ENCODE results near the gene MED13L.
"Not testable (repeated sequence)": the region's sequence is repeated elsewhere in the genome, so short reads cannot be mapped to it uniquely, and the experiment has no call there.

MED13L gene

DNA sequence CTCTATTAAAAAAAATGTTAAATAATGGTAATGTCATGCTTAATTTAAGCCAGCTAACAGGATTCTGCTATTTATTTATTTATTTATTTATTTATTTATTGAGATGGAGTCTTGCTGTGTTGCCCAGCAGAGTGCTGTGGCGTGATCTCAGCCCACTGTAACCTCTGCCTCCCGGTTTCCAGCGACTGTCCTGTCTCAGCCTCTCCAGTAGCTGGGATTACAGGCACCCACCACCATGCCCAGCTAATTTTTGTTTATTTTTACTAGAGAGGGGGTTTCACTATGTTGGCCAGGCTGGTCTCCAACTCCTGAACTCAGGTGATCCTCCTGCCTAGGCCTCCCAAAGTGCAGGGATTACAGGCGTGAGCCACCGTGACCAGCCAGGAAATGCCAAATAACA is 43.3 kb downstream of the MED13L start:
- DNase-seq (ENCODE audit: low read depth, low spot score) = not testable (repeated sequence)

GRCh38 chr12:116233669-116234068 is 43.8 kb downstream of the MED13L start:
- Histone ChIP-seq H3K4me1 (ENCODE audit: control insufficient read depth, insufficient read depth, low read length) (no peaks in the 10 kb centered on the region), H3K36me3 (ENCODE audit: control insufficient read depth, insufficient read depth, low read length) (no peaks in the 10 kb centered on the region), H3K4me3 (ENCODE audit: low read length) (no peak overlapping the region), H3K9me3 (ENCODE audit: control insufficient read depth, insufficient read depth, low read length) (no peaks in the 10 kb centered on the region), H3K27me3 (ENCODE audit: control insufficient read depth, insufficient read depth, low read length) (no peaks in the 10 kb centered on the region), H3K27ac (ENCODE audit: low read length) (no peak overlapping the region)
- no peak for DNase-seq (ENCODE audit: low read depth, low spot score)
- no CpG with 5 or more reads among the region's 3 CpGs for WGBS (ENCODE audit: insufficient coverage, insufficient read length)

More for the DNA sequence above, 43.3 kb downstream of the MED13L start:
- H3K9me3 ChIP-seq (ENCODE audit: control insufficient read depth, insufficient read depth, low read length); H3K27ac ChIP-seq (ENCODE audit: low read length); H3K4me3 ChIP-seq (ENCODE audit: low read length); H3K4me1 ChIP-seq (ENCODE audit: control insufficient read depth, insufficient read depth, low read length); H3K36me3 ChIP-seq (ENCODE audit: control insufficient read depth, insufficient read depth, low read length); H3K27me3 ChIP-seq (ENCODE audit: control insufficient read depth, insufficient read depth, low read length): not testable (repeated sequence)
- no CpG with 5 or more reads among the region's 5 CpGs for WGBS (ENCODE audit: insufficient coverage, insufficient read length)

- no peak for DNase-seq (ENCODE audit: low read depth, low spot score)
- no peaks in the 10 kb centered on the region for H3K4me1 ChIP-seq (ENCODE audit: control insufficient read depth, insufficient read depth, low read length)
- no peak overlapping the region for H3K4me3 ChIP-seq (ENCODE audit: low read length)
- WGBS (ENCODE audit: insufficient coverage, insufficient read length) = no CpG with 5 or more reads among the region's 3 CpGs
- H3K27ac ChIP-seq (ENCODE audit: low read length) = no peak overlapping the region
- no peaks in the 10 kb centered on the region for H3K36me3 ChIP-seq (ENCODE audit: control insufficient read depth, insufficient read depth, low read length)
- H3K9me3 ChIP-seq (ENCODE audit: control insufficient read depth, insufficient read depth, low read length) = no peaks in the 10 kb centered on the region
- H3K27me3 ChIP-seq (ENCODE audit: control insufficient read depth, insufficient read depth, low read length) = no peaks in the 10 kb centered on the region
These were observed 49.7 kb downstream of the MED13L start for GRCh38 chr12:116227811-116228210.

DNA sequence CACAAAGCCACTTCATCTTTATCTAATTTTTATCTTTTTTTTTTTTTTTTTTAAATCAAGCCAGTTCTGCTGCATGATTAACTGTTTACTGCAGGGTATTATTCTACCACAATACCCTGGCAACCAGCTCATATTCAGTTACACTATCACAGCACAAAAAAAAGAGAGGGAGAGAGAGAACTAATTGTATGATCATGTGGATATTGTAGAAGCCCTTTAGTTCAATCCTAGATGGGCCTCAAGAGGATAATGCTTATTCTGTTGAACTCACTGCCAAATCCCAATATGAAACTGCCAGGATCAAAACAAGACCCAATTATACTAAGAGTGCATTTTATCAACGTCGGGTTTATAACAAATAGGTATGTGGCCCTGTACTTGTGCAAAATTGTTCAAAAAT is 51.5 kb downstream of the MED13L start:
- Histone ChIP-seq H3K36me3 (ENCODE audit: control insufficient read depth, insufficient read depth, low read length) (no peaks in the 10 kb centered on the region), H3K4me1 (ENCODE audit: control insufficient read depth, insufficient read depth, low read length) (no peaks in the 10 kb centered on the region), H3K4me3 (ENCODE audit: low read length) (no peak overlapping the region), H3K9me3 (ENCODE audit: control insufficient read depth, insufficient read depth, low read length) (no peaks in the 10 kb centered on the region), H3K27ac (ENCODE audit: low read length) (no peak overlapping the region), H3K27me3 (ENCODE audit: control insufficient read depth, insufficient read depth, low read length) (no peaks in the 10 kb centered on the region)
- DNase-seq (ENCODE audit: low read depth, low spot score) = no peak
- no CpG with 5 or more reads among the region's 2 CpGs for WGBS (ENCODE audit: insufficient coverage, insufficient read length)

GRCh38 chr12:116222358-116222757 is 55.1 kb downstream of the MED13L start:
- Histone ChIP-seq H3K9me3 (ENCODE audit: control insufficient read depth, insufficient read depth, low read length) (no peaks in the 10 kb centered on the region), H3K36me3 (ENCODE audit: control insufficient read depth, insufficient read depth, low read length) (no peaks in the 10 kb centered on the region), H3K27ac (ENCODE audit: low read length) (no peak overlapping the region), H3K4me1 (ENCODE audit: control insufficient read depth, insufficient read depth, low read length) (no peaks in the 10 kb centered on the region), H3K4me3 (ENCODE audit: low read length) (no peak overlapping the region), H3K27me3 (ENCODE audit: control insufficient read depth, insufficient read depth, low read length) (no peaks in the 10 kb centered on the region)
- no peak for DNase-seq (ENCODE audit: low read depth, low spot score)
- no CpG with 5 or more reads among the region's 4 CpGs for WGBS (ENCODE audit: insufficient coverage, insufficient read length)

DNA sequence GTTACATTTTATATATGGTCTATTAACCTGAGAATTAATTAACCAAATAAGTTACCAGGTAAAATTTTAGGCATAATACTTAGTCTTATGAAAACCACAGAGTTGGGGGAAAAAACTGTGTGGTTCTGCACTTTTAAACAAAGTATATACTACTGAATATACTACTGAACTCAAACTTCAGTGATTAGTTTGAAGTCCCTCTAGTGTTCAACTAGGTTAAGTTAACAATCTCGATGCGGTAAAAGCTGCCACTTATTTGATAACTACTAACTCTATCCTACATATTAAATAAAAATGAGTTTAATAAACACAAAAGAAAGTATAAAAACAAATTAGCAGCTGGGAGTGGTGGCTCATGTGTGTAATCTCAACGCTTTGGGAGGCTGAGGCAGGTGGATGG is 56.7 kb downstream of the MED13L start:
- Histone ChIP-seq H3K4me3 (ENCODE audit: low read length) (no peak overlapping the region), H3K27me3 (ENCODE audit: control insufficient read depth, insufficient read depth, low read length) (no peaks in the 10 kb centered on the region), H3K27ac (ENCODE audit: low read length) (no peak overlapping the region), H3K36me3 (ENCODE audit: control insufficient read depth, insufficient read depth, low read length) (no peaks in the 10 kb centered on the region), H3K4me1 (ENCODE audit: control insufficient read depth, insufficient read depth, low read length) (no peaks in the 10 kb centered on the region), H3K9me3 (ENCODE audit: control insufficient read depth, insufficient read depth, low read length) (no peaks in the 10 kb centered on the region)
- WGBS (ENCODE audit: insufficient coverage, insufficient read length) = no CpG with 5 or more reads among the region's 3 CpGs
- DNase-seq (ENCODE audit: low read depth, low spot score) = no peak

DNA sequence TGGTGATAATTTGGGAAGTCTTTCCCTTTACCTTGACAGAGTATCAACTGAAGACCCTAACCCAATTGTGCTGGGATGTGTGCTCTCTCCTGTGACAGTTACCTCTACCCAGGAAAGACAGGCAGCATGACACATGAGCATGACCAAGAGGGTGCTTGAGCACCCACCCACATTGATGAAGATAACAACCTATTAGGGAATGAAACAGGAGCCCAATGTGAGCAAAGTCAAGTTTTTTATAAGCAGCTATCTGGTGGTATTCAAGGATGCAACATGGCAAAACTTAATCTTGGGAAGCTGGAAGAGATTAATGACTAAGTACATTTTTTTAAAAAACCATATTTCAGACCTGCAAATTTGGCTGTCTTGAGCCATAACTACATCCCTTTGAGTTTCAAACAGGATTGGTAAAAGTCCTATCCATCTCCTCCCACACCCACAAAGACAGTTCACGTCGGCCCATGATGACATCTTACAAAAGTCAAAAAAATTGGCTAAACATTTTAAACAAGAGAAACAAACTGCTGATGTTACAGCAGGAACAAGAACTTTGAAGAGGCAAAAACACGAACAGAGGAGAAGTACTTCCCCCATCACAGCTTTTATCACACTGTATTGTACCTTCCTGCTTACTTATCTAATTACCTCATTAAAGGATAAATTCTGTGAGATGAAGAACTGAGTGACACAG is 60.3 kb downstream of the MED13L start:
- WGBS (ENCODE audit: insufficient coverage, insufficient read length) = no CpG with 5 or more reads among the region's 3 CpGs
- Histone ChIP-seq H3K9me3 (ENCODE audit: control insufficient read depth, insufficient read depth, low read length) (no peaks in the 10 kb centered on the region), H3K36me3 (ENCODE audit: control insufficient read depth, insufficient read depth, low read length) (no peaks in the 10 kb centered on the region), H3K4me3 (ENCODE audit: low read length) (no peak overlapping the region), H3K4me1 (ENCODE audit: control insufficient read depth, insufficient read depth, low read length) (no peaks in the 10 kb centered on the region), H3K27ac (ENCODE audit: low read length) (no peak overlapping the region), H3K27me3 (ENCODE audit: control insufficient read depth, insufficient read depth, low read length) (no peaks in the 10 kb centered on the region)
- no peak for DNase-seq (ENCODE audit: low read depth, low spot score)

DNA sequence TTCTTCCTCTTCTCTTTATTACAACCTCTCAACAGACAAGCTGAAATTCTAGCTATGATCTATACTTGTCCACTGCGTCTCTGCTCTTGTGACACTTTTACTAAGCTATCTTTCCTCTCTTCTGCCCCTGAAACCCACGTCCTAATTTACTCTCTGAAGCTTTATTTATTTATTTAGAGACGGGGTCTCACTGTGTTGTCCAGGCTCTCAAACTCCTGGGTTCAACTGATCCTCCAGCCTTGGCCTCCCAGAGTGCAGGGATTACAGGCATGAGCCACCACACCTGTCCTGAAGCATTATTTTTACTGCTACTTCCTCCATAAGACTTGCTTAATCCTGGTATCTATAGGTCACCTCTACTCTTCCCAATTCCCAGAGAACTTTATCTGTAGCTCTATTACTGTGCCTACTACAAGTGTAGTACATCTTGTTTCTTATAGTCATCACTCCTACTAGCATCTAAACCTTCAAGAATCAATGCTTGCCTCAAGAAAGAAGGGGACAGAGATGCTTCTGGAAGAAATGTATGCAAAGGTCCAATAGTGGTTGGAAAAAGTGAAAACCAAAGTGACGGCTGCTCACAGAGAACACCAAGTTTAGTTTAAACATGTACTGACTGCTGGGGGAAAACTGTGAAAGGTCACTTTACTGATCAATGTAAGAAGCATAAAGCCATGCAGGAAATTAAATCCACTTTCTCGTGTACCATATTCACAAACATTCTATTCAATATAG is 61.3 kb downstream of the MED13L start:
- no CpG with 5 or more reads among the region's 5 CpGs for WGBS (ENCODE audit: insufficient coverage, insufficient read length)
- Histone ChIP-seq H3K27ac (ENCODE audit: low read length) (no peak overlapping the region), H3K27me3 (ENCODE audit: control insufficient read depth, insufficient read depth, low read length) (no peaks in the 10 kb centered on the region), H3K9me3 (ENCODE audit: control insufficient read depth, insufficient read depth, low read length) (no peaks in the 10 kb centered on the region), H3K4me1 (ENCODE audit: control insufficient read depth, insufficient read depth, low read length) (no peaks in the 10 kb centered on the region), H3K4me3 (ENCODE audit: low read length) (no peak overlapping the region), H3K36me3 (ENCODE audit: control insufficient read depth, insufficient read depth, low read length) (no peaks in the 10 kb centered on the region)
- DNase-seq (ENCODE audit: low read depth, low spot score) = no peak

DNA sequence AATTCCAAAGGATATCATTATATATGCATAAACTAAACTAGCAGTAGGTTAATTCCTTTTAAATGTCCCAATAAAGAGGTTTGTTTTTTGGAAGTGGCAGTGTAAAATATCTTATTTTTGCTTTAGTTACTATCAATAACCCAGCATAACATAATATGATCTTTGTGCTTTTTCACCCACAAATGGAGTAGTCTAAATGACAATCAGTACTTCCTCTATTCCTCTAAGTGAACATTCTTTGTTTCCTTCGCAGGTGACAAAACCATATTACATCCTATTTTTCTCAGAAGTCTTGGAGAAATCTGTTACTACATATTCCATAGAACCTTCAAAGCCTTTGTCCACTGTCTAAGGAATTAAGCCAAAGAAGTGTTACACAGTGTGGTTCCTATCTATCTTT is 62.5 kb downstream of the MED13L start:
- no peaks in the 10 kb centered on the region for H3K4me1 ChIP-seq (ENCODE audit: control insufficient read depth, insufficient read depth, low read length)
- DNase-seq (ENCODE audit: low read depth, low spot score) = no peak
- no peaks in the 10 kb centered on the region for H3K36me3 ChIP-seq (ENCODE audit: control insufficient read depth, insufficient read depth, low read length)
- H3K9me3 ChIP-seq (ENCODE audit: control insufficient read depth, insufficient read depth, low read length) = no peaks in the 10 kb centered on the region
- no CpG with 5 or more reads among the region's 1 CpG for WGBS (ENCODE audit: insufficient coverage, insufficient read length)
- no peak overlapping the region for H3K27ac ChIP-seq (ENCODE audit: low read length)
- H3K4me3 ChIP-seq (ENCODE audit: low read length) = no peak overlapping the region
- H3K27me3 ChIP-seq (ENCODE audit: control insufficient read depth, insufficient read depth, low read length) = no peaks in the 10 kb centered on the region

DNA sequence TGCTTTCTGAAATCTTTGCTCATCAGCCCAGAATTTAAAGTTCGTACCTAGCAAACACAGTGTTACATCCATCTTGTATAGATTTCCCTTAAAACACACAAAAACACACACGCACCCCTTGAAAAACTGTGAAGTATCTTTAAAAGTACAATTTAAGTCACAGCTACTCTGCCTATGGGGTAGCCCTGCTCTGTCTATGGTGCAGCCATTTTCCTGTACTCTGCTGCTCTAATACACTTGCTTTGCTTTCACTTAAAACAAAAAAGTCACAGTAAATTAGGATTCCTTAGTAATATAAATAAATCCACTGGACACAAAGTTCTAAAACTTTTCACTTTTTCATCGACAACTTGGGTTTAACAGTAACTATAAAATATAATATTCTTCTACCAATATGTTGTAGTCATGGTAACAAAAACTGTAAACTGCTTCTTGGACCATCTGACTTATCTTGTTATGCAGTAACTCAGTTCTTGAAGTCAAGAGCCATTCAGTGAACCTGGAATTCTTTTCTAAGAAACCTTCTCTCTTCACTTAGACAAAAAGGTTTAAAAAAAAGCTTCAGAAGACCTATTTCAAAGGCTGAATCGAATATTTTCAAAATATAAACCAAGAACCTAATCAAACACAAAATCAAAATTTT is 63.5 kb downstream of the MED13L start:
- Histone ChIP-seq H3K27me3 (ENCODE audit: control insufficient read depth, insufficient read depth, low read length) (no peaks in the 10 kb centered on the region), H3K9me3 (ENCODE audit: control insufficient read depth, insufficient read depth, low read length) (no peaks in the 10 kb centered on the region), H3K4me3 (ENCODE audit: low read length) (no peak overlapping the region), H3K4me1 (ENCODE audit: control insufficient read depth, insufficient read depth, low read length) (no peaks in the 10 kb centered on the region), H3K36me3 (ENCODE audit: control insufficient read depth, insufficient read depth, low read length) (no peaks in the 10 kb centered on the region), H3K27ac (ENCODE audit: low read length) (no peak overlapping the region)
- no peak for DNase-seq (ENCODE audit: low read depth, low spot score)
- WGBS (ENCODE audit: insufficient coverage, insufficient read length) = 100% methylated on average over 1 of the region's 4 CpGs

Data from iPS DF 6.9 (cell line).